ENCODE measurements around the gene HOXC9.

Gene HOXC9

GRCh38 chr12:53955776-53956250, 44.1 kb upstream of the HOXC9 start:
- Histone ChIP-seq H3K9me3 (no peaks in the 10 kb centered on the region), H3K36me3 (no peaks in the 10 kb centered on the region), H3K27ac (no peak overlapping the region), H3K4me1 (peaks cover 0 to 21% (median 10%) of the 10 kb centered on the region in 4 donors), H3K4me3 (peak overlapping the region; percentile 40 to 58), H3K27me3 (peaks cover 5 to 59% of the 10 kb centered on the region in 2 donors)
- intact Hi-C loops (cut with DNase I; ENCODE audit: low total_unique reads), result no loop called here
- TF ChIP-seq CTCF (IDR thresholded peaks at IDR 0.05), result no peak
- no peak for DNase-seq

- Histone ChIP-seq H3K9me3 (no peaks in the 10 kb centered on the region), H3K4me3 (no peak overlapping the region), H3K36me3 (no peaks in the 10 kb centered on the region), H3K27me3 (peaks cover 5 to 53% of the 10 kb centered on the region in 2 donors), H3K27ac (no peak overlapping the region), H3K4me1 (peaks cover 0 to 27% (median 13%) of the 10 kb centered on the region in 4 donors)
- intact Hi-C loops (cut with DNase I; ENCODE audit: low total_unique reads), result no loop called here
- no peak for TF ChIP-seq CTCF (IDR thresholded peaks at IDR 0.05)
- peak in 1 of 2 donors; percentile 60 for DNase-seq
Observed at GRCh38 chr12:53956251-53956887, 43.6 kb upstream of the HOXC9 start.

DNA sequence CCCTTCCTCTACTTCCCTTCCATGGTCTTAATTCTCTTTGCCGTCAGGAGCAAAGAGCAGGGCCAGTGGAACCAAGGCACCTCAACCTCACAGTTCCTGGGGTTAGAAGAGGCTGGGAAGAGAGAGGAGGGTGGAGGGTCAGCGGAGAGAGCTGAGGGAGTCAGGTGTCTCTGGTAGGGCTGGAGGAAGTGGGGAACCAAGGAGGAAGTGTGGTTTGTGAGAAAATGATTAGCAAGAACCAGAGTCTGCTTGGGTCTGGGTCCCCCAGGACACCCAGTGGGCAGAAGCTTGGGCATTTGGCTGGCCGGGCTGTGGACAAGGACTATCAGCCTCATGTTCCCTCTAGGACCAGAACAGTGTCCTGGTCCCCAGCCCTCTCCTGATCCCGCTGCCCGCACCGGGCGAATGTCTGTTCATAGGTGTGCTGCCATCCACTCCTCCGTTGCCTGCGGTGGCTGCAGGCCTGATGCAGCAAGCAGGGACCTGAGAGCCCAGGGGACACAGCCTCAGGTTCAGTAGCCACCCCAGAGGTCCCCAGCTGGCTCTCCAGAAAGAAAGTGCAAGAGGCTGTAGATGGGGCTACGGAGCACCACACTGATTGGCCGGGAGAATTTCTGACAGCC, 42.9 kb upstream of the HOXC9 start:
- Histone ChIP-seq H3K36me3 (no peaks in the 10 kb centered on the region), H3K27ac (no peak overlapping the region), H3K9me3 (no peaks in the 10 kb centered on the region), H3K4me1 (peaks cover 0 to 34% (median 16%) of the 10 kb centered on the region in 4 donors), H3K4me3 (no peak overlapping the region), H3K27me3 (peaks cover 5 to 47% of the 10 kb centered on the region in 2 donors)
- TF ChIP-seq CTCF (IDR thresholded peaks at IDR 0.05), result no peak
- intact Hi-C loops (cut with DNase I; ENCODE audit: low total_unique reads), result no loop called here
- peak in 1 of 2 donors; percentile 39 for DNase-seq

GRCh38 chr12:53958128-53958527, 41.8 kb upstream of the HOXC9 start:
- no peak overlapping the region for H3K4me3 ChIP-seq
- peaks cover 5 to 39% of the 10 kb centered on the region in 2 donors for H3K27me3 ChIP-seq
- H3K36me3 ChIP-seq, result no peaks in the 10 kb centered on the region
- intact Hi-C loops (cut with DNase I; ENCODE audit: low total_unique reads), result no loop called here
- peak in 1 of 2 donors; percentile 27 for DNase-seq
- no peak overlapping the region for H3K27ac ChIP-seq
- peaks cover 0 to 36% (median 20%) of the 10 kb centered on the region in 4 donors for H3K4me1 ChIP-seq
- no peaks in the 10 kb centered on the region for H3K9me3 ChIP-seq
- no peak for TF ChIP-seq CTCF (IDR thresholded peaks at IDR 0.05)

DNA sequence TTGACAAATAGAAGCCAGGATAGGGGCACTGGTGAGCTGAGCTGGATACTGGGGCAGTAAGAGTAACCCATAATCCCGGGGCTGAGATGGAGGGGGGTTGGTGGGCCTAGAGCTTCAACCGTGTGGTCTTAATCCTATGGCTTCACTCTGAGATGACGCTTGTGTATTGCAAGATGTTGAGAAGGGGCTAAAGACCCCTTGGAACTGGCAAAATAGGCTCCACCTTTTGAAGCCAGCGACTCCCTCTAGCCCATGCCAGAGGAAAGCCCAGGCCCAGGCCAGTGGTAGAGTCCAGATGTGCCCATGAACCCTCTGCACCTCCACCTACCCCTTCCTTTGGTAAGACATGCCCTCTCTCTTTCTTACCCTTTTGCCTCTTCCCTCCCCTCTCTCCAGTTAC, 40.6 kb upstream of the HOXC9 start:
- no peaks in the 10 kb centered on the region for H3K36me3 ChIP-seq
- no peak overlapping the region for H3K4me3 ChIP-seq
- H3K4me1 ChIP-seq, result peaks cover 0 to 31% (median 19%) of the 10 kb centered on the region in 4 donors
- no peak for DNase-seq
- H3K9me3 ChIP-seq, result no peaks in the 10 kb centered on the region
- TF ChIP-seq CTCF (IDR thresholded peaks at IDR 0.05), result no peak
- intact Hi-C loops (cut with DNase I; ENCODE audit: low total_unique reads), result no loop called here
- peaks cover 5 to 31% of the 10 kb centered on the region in 2 donors for H3K27me3 ChIP-seq
- H3K27ac ChIP-seq, result no peak overlapping the region

All from tibial artery (tissue), 4 donors.